Neural cell (in vitro differentiated cells): Measurements from ENCODE around the gene LHFPL2. TPM values are rescaled to one million over a fixed set of nuclear protein-coding genes. Genes with fewer than 3 reads are reported as not detected.
"Not testable (repeated sequence)": the region's sequence is repeated elsewhere in the genome, so short reads cannot be mapped to it uniquely, and the experiment has no call there.

Experiments
- H2AFZ ChIP-seq: fragments of 200-600, 300-800 bp; sonication (generic), shearing (Covaris generic); 2 replicates; pipeline ENCODE4 v1.6.0; 2014; ENCODE audit warnings: low read depth, mild to moderate bottlenecking, antibody characterized with exemption, low read length, moderate library complexity
- H3F3A ChIP-seq: fragments of 200-600 bp; shearing (Covaris generic); 2 replicates; pipeline ENCODE4 v1.6.1; 2016; ENCODE audit warnings: mild to moderate bottlenecking, moderate library complexity, mixed read lengths, antibody characterized with exemption, low read length; ENCODE audit not compliant: insufficient read depth, poor library complexity, severe bottlenecking
- H3K27ac ChIP-seq: fragments of 200-600, 300-800 bp; sonication (generic), shearing (Covaris generic); 2 replicates; pipeline ENCODE4 v1.5.1; 2014; ENCODE audit warnings: mild to moderate bottlenecking, low read length, moderate library complexity
- H3K27me3 ChIP-seq: fragments of 300-800, 200-600 bp; sonication (generic), shearing (Covaris generic); 2 replicates; pipeline ENCODE4 v1.6.0; 2014; ENCODE audit warnings: mild to moderate bottlenecking, low read depth, low read length, moderate library complexity; ENCODE audit not compliant: insufficient read depth
- H3K36me3 ChIP-seq: fragments of 300-800, 200-600 bp; sonication (generic), shearing (Covaris generic); 2 replicates; pipeline ENCODE4 v1.5.1; 2014; ENCODE audit warnings: mild to moderate bottlenecking, antibody characterized with exemption, low read length, moderate library complexity; ENCODE audit not compliant: insufficient read depth
- H3K4me2 ChIP-seq: fragments of 300-800, 200-600 bp; sonication (generic), shearing (Covaris generic); 2 replicates; pipeline ENCODE4 v1.6.0; 2014; ENCODE audit warnings: mild to moderate bottlenecking, low read length
- H3K4me3 ChIP-seq: fragments of 300-800, 200-600 bp; sonication (generic), shearing (Covaris generic); 2 replicates; pipeline ENCODE4 v1.5.1; 2014; ENCODE audit warnings: mild to moderate bottlenecking, low read length, moderate library complexity
- H3K79me2 ChIP-seq: fragments of 200-600 bp; shearing (Covaris generic); replicated peaks from 2 replicates; pipeline ENCODE4 v1.6.0; 2014; ENCODE audit warnings: mild to moderate bottlenecking, low read length, moderate library complexity; ENCODE audit not compliant: insufficient read depth
- H3K9ac ChIP-seq: fragments of 300-800, 200-600 bp; sonication (generic), shearing (Covaris generic); 2 replicates; pipeline ENCODE4 v1.6.1; 2016; ENCODE audit warnings: mild to moderate bottlenecking, low read length, mixed read lengths
- H3K9me2 ChIP-seq: fragments of 200-600 bp; shearing (Covaris generic); 2 replicates; pipeline ENCODE4 v1.6.1; 2016; ENCODE audit warnings: mild to moderate bottlenecking, low read length, mixed read lengths; ENCODE audit not compliant: insufficient read depth
- H3K9me3 ChIP-seq: fragments of 200-600, 300-800 bp; sonication (generic), shearing (Covaris generic); 2 replicates; pipeline ENCODE4 v1.6.1; 2016; ENCODE audit warnings: mild to moderate bottlenecking, mixed run types, low read length, moderate library complexity, mixed read lengths
- H4K20me1 ChIP-seq: fragments of 200-600 bp; shearing (Covaris generic); 2 replicates; pipeline ENCODE4 v1.6.1; 2016; ENCODE audit warnings: mild to moderate bottlenecking, mixed run types; ENCODE audit not compliant: insufficient read depth
- EP300 ChIP-seq: fragments of 450-650 bp; conservative IDR thresholded peaks from 2 replicates; pipeline ENCODE4 v1.6.1; 2014; ENCODE audit warnings: antibody characterized with exemption, mild to moderate bottlenecking, moderate library complexity; ENCODE audit not compliant: poor library complexity, severe bottlenecking
- EZH2 ChIP-seq: fragments of 200-600, 300-800 bp; shearing (Covaris generic), sonication (generic); IDR thresholded peaks from 2 replicates; pipeline ENCODE4 v1.6.1; 2014; ENCODE audit warnings: antibody characterized with exemption, low read length, borderline replicate concordance, mild to moderate bottlenecking; ENCODE audit not compliant: insufficient read depth, poor library complexity, severe bottlenecking
- MXI1 ChIP-seq: fragments of 450-650 bp; conservative IDR thresholded peaks from 2 replicates; pipeline ENCODE4 v1.6.1; 2014; ENCODE audit warnings: antibody characterized with exemption, mild to moderate bottlenecking; ENCODE audit not compliant: poor library complexity, severe bottlenecking
- POLR2AphosphoS5 ChIP-seq: IDR thresholded peaks from 2 replicates; pipeline ENCODE4 v1.6.1; 2012
- RAD21 ChIP-seq: fragments of 450-650 bp; conservative IDR thresholded peaks from 2 replicates; pipeline ENCODE4 v1.6.1; 2014; ENCODE audit warnings: antibody characterized with exemption, mild to moderate bottlenecking, moderate library complexity
- SMC3 ChIP-seq: fragments of 450-650 bp; conservative IDR thresholded peaks from 2 replicates; pipeline ENCODE4 v1.6.1; 2014; ENCODE audit warnings: antibody characterized with exemption, mild to moderate bottlenecking, moderate library complexity; ENCODE audit not compliant: poor library complexity
- TAF1 ChIP-seq: IDR thresholded peaks from 2 replicates; pipeline ENCODE4 v1.6.1; 2012; ENCODE audit warnings: low read depth
- polyA plus RNA-seq: library from polyadenylated mRNA; depleted of rRNA; stranded (reverse); fragments of >200 nt; gene quantifications from 2 replicates; pipeline ENCODE4 v1.2.3, GENCODE V29; 2014
- TF ChIP-seq, protein P1 (sequence below): IDR thresholded peaks from 2 replicates; pipeline ENCODE4 v1.6.1; 2012; ENCODE audit warnings: borderline replicate concordance
- TF ChIP-seq, protein P2 (sequence below): fragments of 450-650 bp; IDR thresholded peaks from 2 replicates; pipeline ENCODE4 v1.5.1; 2014; ENCODE audit warnings: antibody characterized with exemption, mild to moderate bottlenecking, moderate library complexity; ENCODE audit not compliant: poor library complexity, severe bottlenecking

LHFPL2 gene
- polyA plus RNA-seq, 1 donor from 2014 or later, result 1.6 TPM

DNA sequence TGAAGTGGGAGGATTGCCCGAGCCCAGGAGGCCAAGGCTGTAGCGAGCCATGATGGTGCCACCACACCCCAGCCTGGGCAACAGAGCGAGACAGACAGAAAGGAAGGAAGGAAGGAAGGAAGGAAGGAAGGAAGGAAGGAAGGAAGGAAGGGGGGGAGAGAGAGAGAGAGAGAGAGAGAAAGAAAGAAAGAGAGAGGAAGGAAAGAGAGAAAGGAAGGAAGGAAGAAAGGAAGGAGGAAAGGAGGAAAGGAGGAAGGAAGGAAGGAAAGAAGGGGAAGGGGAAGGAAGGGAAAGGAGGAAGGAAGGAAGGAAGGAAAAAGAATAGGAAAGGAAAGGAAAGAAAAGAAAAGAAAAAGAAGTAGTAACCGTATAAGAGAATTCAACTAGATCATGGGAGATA lies 20.8 kb upstream of the LHFPL2 start:
- no peak overlapping the region for H2AFZ ChIP-seq
- H3K27ac ChIP-seq, result no peak overlapping the region
- H3F3A ChIP-seq, result no peaks in the 10 kb centered on the region
- no peak overlapping the region for H3K4me3 ChIP-seq
- no peaks in the 10 kb centered on the region for H3K9me2 ChIP-seq
- no peaks in the 10 kb centered on the region for H4K20me1 ChIP-seq
- no peaks in the 10 kb centered on the region for H3K9me3 ChIP-seq
- H3K79me2 ChIP-seq, result no peaks in the 10 kb centered on the region
- H3K36me3 ChIP-seq, result no peaks in the 10 kb centered on the region
- no peaks in the 10 kb centered on the region for H3K27me3 ChIP-seq
- TF ChIP-seq, protein P1, sequence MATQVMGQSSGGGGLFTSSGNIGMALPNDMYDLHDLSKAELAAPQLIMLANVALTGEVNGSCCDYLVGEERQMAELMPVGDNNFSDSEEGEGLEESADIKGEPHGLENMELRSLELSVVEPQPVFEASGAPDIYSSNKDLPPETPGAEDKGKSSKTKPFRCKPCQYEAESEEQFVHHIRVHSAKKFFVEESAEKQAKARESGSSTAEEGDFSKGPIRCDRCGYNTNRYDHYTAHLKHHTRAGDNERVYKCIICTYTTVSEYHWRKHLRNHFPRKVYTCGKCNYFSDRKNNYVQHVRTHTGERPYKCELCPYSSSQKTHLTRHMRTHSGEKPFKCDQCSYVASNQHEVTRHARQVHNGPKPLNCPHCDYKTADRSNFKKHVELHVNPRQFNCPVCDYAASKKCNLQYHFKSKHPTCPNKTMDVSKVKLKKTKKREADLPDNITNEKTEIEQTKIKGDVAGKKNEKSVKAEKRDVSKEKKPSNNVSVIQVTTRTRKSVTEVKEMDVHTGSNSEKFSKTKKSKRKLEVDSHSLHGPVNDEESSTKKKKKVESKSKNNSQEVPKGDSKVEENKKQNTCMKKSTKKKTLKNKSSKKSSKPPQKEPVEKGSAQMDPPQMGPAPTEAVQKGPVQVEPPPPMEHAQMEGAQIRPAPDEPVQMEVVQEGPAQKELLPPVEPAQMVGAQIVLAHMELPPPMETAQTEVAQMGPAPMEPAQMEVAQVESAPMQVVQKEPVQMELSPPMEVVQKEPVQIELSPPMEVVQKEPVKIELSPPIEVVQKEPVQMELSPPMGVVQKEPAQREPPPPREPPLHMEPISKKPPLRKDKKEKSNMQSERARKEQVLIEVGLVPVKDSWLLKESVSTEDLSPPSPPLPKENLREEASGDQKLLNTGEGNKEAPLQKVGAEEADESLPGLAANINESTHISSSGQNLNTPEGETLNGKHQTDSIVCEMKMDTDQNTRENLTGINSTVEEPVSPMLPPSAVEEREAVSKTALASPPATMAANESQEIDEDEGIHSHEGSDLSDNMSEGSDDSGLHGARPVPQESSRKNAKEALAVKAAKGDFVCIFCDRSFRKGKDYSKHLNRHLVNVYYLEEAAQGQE, result no peak
- TF ChIP-seq EZH2 (no peak), EP300 (no peak), RAD21 (no peak), MXI1 (no peak), SMC3 (no peak), TAF1 (no peak), POLR2AphosphoS5 (no peak)
- TF ChIP-seq, protein P2, sequence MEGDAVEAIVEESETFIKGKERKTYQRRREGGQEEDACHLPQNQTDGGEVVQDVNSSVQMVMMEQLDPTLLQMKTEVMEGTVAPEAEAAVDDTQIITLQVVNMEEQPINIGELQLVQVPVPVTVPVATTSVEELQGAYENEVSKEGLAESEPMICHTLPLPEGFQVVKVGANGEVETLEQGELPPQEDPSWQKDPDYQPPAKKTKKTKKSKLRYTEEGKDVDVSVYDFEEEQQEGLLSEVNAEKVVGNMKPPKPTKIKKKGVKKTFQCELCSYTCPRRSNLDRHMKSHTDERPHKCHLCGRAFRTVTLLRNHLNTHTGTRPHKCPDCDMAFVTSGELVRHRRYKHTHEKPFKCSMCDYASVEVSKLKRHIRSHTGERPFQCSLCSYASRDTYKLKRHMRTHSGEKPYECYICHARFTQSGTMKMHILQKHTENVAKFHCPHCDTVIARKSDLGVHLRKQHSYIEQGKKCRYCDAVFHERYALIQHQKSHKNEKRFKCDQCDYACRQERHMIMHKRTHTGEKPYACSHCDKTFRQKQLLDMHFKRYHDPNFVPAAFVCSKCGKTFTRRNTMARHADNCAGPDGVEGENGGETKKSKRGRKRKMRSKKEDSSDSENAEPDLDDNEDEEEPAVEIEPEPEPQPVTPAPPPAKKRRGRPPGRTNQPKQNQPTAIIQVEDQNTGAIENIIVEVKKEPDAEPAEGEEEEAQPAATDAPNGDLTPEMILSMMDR, result no peak
- no peak overlapping the region for H3K9ac ChIP-seq
- no peak overlapping the region for H3K4me2 ChIP-seq

DNA sequence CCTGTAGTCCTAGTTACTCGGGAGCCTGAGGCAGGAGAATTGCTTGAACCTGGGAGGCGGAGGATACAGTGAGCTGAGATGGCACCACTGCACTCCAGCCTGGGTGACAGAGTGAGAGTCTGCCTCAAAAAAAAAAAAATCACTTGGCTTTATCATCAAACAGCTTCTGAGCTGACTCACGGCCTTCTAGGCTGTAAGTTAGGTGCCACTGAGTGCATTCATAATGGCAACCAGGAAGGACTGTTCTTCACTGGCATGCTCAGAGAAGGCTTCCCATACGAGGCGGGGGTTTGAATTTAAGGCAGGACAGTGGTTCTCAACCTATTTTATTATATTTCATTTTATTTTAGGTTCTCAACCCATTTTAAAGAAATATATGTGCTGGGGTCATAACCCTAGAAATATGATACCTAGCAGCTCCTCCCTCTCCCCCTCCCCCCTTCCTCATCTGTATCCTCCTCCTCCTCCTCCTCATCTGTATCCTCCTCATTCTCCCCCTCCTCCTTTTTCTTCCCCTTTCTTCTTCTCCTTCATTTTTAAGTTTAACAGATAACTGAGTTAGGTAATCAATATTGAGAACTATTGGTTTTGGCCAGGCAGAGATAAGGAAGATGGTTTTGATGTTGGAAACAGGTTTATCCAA lies 19.0 kb upstream of the LHFPL2 start:
- no peaks in the 10 kb centered on the region for H4K20me1 ChIP-seq
- no peaks in the 10 kb centered on the region for H3F3A ChIP-seq
- no peak overlapping the region for H3K4me2 ChIP-seq
- no peaks in the 10 kb centered on the region for H3K9me3 ChIP-seq
- TF ChIP-seq TAF1 (no peak), EZH2 (no peak), SMC3 (no peak)
- TF ChIP-seq, protein P1, result no peak
- TF ChIP-seq, protein P2, result no peak
- H3K9ac ChIP-seq, result no peak overlapping the region
- no peak overlapping the region for H2AFZ ChIP-seq
- H3K4me3 ChIP-seq, result no peak overlapping the region
- H3K36me3 ChIP-seq, result no peaks in the 10 kb centered on the region
- no peaks in the 10 kb centered on the region for H3K79me2 ChIP-seq
- H3K27me3 ChIP-seq, result no peaks in the 10 kb centered on the region
- no peaks in the 10 kb centered on the region for H3K9me2 ChIP-seq
- no peak overlapping the region for H3K27ac ChIP-seq

DNA sequence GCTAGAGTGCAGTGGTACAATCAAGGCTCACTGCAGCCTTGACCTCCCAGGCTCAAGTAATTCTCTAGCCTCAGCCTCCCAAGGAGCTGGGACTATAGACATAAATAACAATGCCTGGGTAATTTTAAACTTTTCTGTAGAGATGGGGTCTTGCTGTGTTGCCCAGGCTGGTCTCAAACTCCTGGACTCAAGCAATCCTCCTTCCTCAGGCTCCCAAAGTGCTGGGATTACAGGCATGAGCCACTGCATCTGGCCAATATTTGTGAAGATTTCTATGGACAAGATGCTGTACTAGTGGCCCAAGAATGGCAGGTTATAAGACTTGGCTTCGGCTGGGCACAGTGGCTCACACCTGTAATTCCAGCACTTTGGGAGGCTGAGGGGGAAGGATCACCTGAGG lies 18.4 kb upstream of the LHFPL2 start:
- not testable (repeated sequence) for H3K36me3 ChIP-seq, H3K79me2 ChIP-seq, H2AFZ ChIP-seq, H3K9me3 ChIP-seq, H3K9me2 ChIP-seq, H4K20me1 ChIP-seq, H3K9ac ChIP-seq, H3F3A ChIP-seq, H3K27ac ChIP-seq, H3K27me3 ChIP-seq, H3K4me3 ChIP-seq, H3K4me2 ChIP-seq
